ENCODE results near the gene SLC32A1. TPM values are rescaled to one million over a fixed set of nuclear protein-coding genes. Genes with fewer than 3 reads are reported as not detected.

SLC32A1 gene
- polyA plus RNA-seq, 2 donors: not detected

GRCh38 chr20:38764567-38765318 lies 40.5 kb downstream of the SLC32A1 start:
- Histone ChIP-seq H3K4me1 (ENCODE audit: control insufficient read depth in 2 of 2, insufficient read depth in 2 of 2, low read length in 1 of 2) (peaks cover 2 to 5% of the 10 kb centered on the region in 2 donors), H3K9me3 (ENCODE audit: control insufficient read depth in 2 of 2, insufficient read depth in 1 of 2, low read depth in 1 of 2, low read length in 1 of 2) (no peaks in the 10 kb centered on the region), H3K4me3 (ENCODE audit: low read depth in 1 of 2, low read length in 2 of 2) (no peak overlapping the region), H3K27me3 (ENCODE audit: control insufficient read depth in 1 of 2, insufficient read depth in 2 of 2, low read length in 2 of 2) (no peaks in the 10 kb centered on the region), H3K27ac (ENCODE audit: low read depth in 2 of 2, low read length in 1 of 2) (peak overlapping the region in 1 of 2 donors; percentile 70), H3K36me3 (ENCODE audit: control insufficient read depth in 2 of 2, insufficient read depth in 2 of 2, low read length in 1 of 2) (peaks cover 4 to 29% of the 10 kb centered on the region in 2 donors)
- WGBS, 2 donors: 53 to 61% methylated on average over 11 of the region's 11 CpGs

GRCh38 chr20:38766071-38766470 lies 41.8 kb downstream of the SLC32A1 start:
- Histone ChIP-seq H3K9me3 (ENCODE audit: control insufficient read depth in 2 of 2, insufficient read depth in 1 of 2, low read depth in 1 of 2, low read length in 1 of 2) (no peaks in the 10 kb centered on the region), H3K4me1 (ENCODE audit: control insufficient read depth in 2 of 2, insufficient read depth in 2 of 2, low read length in 1 of 2) (peaks cover 2 to 5% of the 10 kb centered on the region in 2 donors), H3K27me3 (ENCODE audit: control insufficient read depth in 1 of 2, insufficient read depth in 2 of 2, low read length in 2 of 2) (no peaks in the 10 kb centered on the region), H3K36me3 (ENCODE audit: control insufficient read depth in 2 of 2, insufficient read depth in 2 of 2, low read length in 1 of 2) (peaks cover 6 to 28% of the 10 kb centered on the region in 2 donors), H3K4me3 (ENCODE audit: low read depth in 1 of 2, low read length in 2 of 2) (no peak overlapping the region), H3K27ac (ENCODE audit: low read depth in 2 of 2, low read length in 1 of 2) (no peak overlapping the region)
- 50 to 53% methylated on average over 4 of the region's 4 CpGs for WGBS, 2 donors

- Histone ChIP-seq H3K27me3 (ENCODE audit: control insufficient read depth in 1 of 2, insufficient read depth in 2 of 2, low read length in 2 of 2) (no peaks in the 10 kb centered on the region), H3K4me1 (ENCODE audit: control insufficient read depth in 2 of 2, insufficient read depth in 2 of 2, low read length in 1 of 2) (peaks cover 1% of the 10 kb centered on the region in 2 donors), H3K36me3 (ENCODE audit: control insufficient read depth in 2 of 2, insufficient read depth in 2 of 2, low read length in 1 of 2) (peaks cover 14 to 35% of the 10 kb centered on the region in 2 donors), H3K4me3 (ENCODE audit: low read depth in 1 of 2, low read length in 2 of 2) (no peak overlapping the region), H3K27ac (ENCODE audit: low read depth in 2 of 2, low read length in 1 of 2) (no peak overlapping the region), H3K9me3 (ENCODE audit: control insufficient read depth in 2 of 2, insufficient read depth in 1 of 2, low read depth in 1 of 2, low read length in 1 of 2) (no peaks in the 10 kb centered on the region)
- 95 to 96% methylated on average over 13 of the region's 13 CpGs for WGBS, 2 donors
Observed at GRCh38 chr20:38769376-38770295, 45.4 kb downstream of the SLC32A1 start.

- peaks cover 14 to 35% of the 10 kb centered on the region in 2 donors for H3K36me3 ChIP-seq (ENCODE audit: control insufficient read depth in 2 of 2, insufficient read depth in 2 of 2, low read length in 1 of 2)
Observed at GRCh38 chr20:38770546-38770945, 46.3 kb downstream of the SLC32A1 start.

GRCh38 chr20:38770970-38771369 lies 46.7 kb downstream of the SLC32A1 start:
- Histone ChIP-seq H3K9me3 (ENCODE audit: control insufficient read depth in 2 of 2, insufficient read depth in 1 of 2, low read depth in 1 of 2, low read length in 1 of 2) (no peaks in the 10 kb centered on the region), H3K4me1 (ENCODE audit: control insufficient read depth in 2 of 2, insufficient read depth in 2 of 2, low read length in 1 of 2) (no peaks in the 10 kb centered on the region), H3K36me3 (ENCODE audit: control insufficient read depth in 2 of 2, insufficient read depth in 2 of 2, low read length in 1 of 2) (peaks cover 14 to 35% of the 10 kb centered on the region in 2 donors), H3K27me3 (ENCODE audit: control insufficient read depth in 1 of 2, insufficient read depth in 2 of 2, low read length in 2 of 2) (no peaks in the 10 kb centered on the region), H3K27ac (ENCODE audit: low read depth in 2 of 2, low read length in 1 of 2) (no peak overlapping the region), H3K4me3 (ENCODE audit: low read depth in 1 of 2, low read length in 2 of 2) (no peak overlapping the region)
- WGBS, 2 donors: 89 to 92% methylated on average over 7 of the region's 7 CpGs

More at GRCh38 chr20:38770546-38770945, 46.3 kb downstream of the SLC32A1 start:
- Histone ChIP-seq H3K4me1 (ENCODE audit: control insufficient read depth in 2 of 2, insufficient read depth in 2 of 2, low read length in 1 of 2) (no peaks in the 10 kb centered on the region), H3K9me3 (ENCODE audit: control insufficient read depth in 2 of 2, insufficient read depth in 1 of 2, low read depth in 1 of 2, low read length in 1 of 2) (no peaks in the 10 kb centered on the region), H3K4me3 (ENCODE audit: low read depth in 1 of 2, low read length in 2 of 2) (no peak overlapping the region), H3K27ac (ENCODE audit: low read depth in 2 of 2, low read length in 1 of 2) (no peak overlapping the region), H3K27me3 (ENCODE audit: control insufficient read depth in 1 of 2, insufficient read depth in 2 of 2, low read length in 2 of 2) (no peaks in the 10 kb centered on the region)
- 84 to 92% methylated on average over 3 of the region's 3 CpGs for WGBS, 2 donors

- Histone ChIP-seq H3K36me3 (ENCODE audit: control insufficient read depth in 2 of 2, insufficient read depth in 2 of 2, low read length in 1 of 2) (peaks cover 14 to 32% of the 10 kb centered on the region in 2 donors), H3K9me3 (ENCODE audit: control insufficient read depth in 2 of 2, insufficient read depth in 1 of 2, low read depth in 1 of 2, low read length in 1 of 2) (no peaks in the 10 kb centered on the region)
- WGBS, 2 donors: 90 to 94% methylated on average over 7 of the region's 7 CpGs
Observed at GRCh38 chr20:38771621-38772020, 47.3 kb downstream of the SLC32A1 start.

GRCh38 chr20:38774167-38774566 lies 49.9 kb downstream of the SLC32A1 start:
- Histone ChIP-seq H3K27me3 (ENCODE audit: control insufficient read depth in 1 of 2, insufficient read depth in 2 of 2, low read length in 2 of 2) (no peaks in the 10 kb centered on the region), H3K4me1 (ENCODE audit: control insufficient read depth in 2 of 2, insufficient read depth in 2 of 2, low read length in 1 of 2) (no peaks in the 10 kb centered on the region), H3K4me3 (ENCODE audit: low read depth in 1 of 2, low read length in 2 of 2) (no peak overlapping the region), H3K27ac (ENCODE audit: low read depth in 2 of 2, low read length in 1 of 2) (no peak overlapping the region), H3K36me3 (ENCODE audit: control insufficient read depth in 2 of 2, insufficient read depth in 2 of 2, low read length in 1 of 2) (peaks cover 11 to 18% of the 10 kb centered on the region in 2 donors), H3K9me3 (ENCODE audit: control insufficient read depth in 2 of 2, insufficient read depth in 1 of 2, low read depth in 1 of 2, low read length in 1 of 2) (no peaks in the 10 kb centered on the region)
- WGBS, 2 donors: 78 to 95% methylated on average over 2 of the region's 2 CpGs

More at GRCh38 chr20:38771621-38772020, 47.3 kb downstream of the SLC32A1 start:
- no peak overlapping the region for H3K27ac ChIP-seq (ENCODE audit: low read depth in 2 of 2, low read length in 1 of 2)
- no peaks in the 10 kb centered on the region for H3K27me3 ChIP-seq (ENCODE audit: control insufficient read depth in 1 of 2, insufficient read depth in 2 of 2, low read length in 2 of 2)
- H3K4me1 ChIP-seq (ENCODE audit: control insufficient read depth in 2 of 2, insufficient read depth in 2 of 2, low read length in 1 of 2): no peaks in the 10 kb centered on the region
- no peak overlapping the region for H3K4me3 ChIP-seq (ENCODE audit: low read depth in 1 of 2, low read length in 2 of 2)

GRCh38 chr20:38776363-38776762 lies 52.1 kb downstream of the SLC32A1 start:
- Histone ChIP-seq H3K4me3 (ENCODE audit: low read depth in 1 of 2, low read length in 2 of 2) (no peak overlapping the region), H3K27me3 (ENCODE audit: control insufficient read depth in 1 of 2, insufficient read depth in 2 of 2, low read length in 2 of 2) (no peaks in the 10 kb centered on the region), H3K9me3 (ENCODE audit: control insufficient read depth in 2 of 2, insufficient read depth in 1 of 2, low read depth in 1 of 2, low read length in 1 of 2) (no peaks in the 10 kb centered on the region), H3K36me3 (ENCODE audit: control insufficient read depth in 2 of 2, insufficient read depth in 2 of 2, low read length in 1 of 2) (peaks cover 7 to 11% of the 10 kb centered on the region in 2 donors), H3K4me1 (ENCODE audit: control insufficient read depth in 2 of 2, insufficient read depth in 2 of 2, low read length in 1 of 2) (peaks cover 0 to 2% of the 10 kb centered on the region in 2 donors), H3K27ac (ENCODE audit: low read depth in 2 of 2, low read length in 1 of 2) (no peak overlapping the region)
- WGBS, 2 donors: 92 to 95% methylated on average over 11 of the region's 11 CpGs

All from esophagus (tissue), 2 donors.